Measurements from ENCODE around the gene FOS. TPM values are rescaled to one million over a fixed set of nuclear protein-coding genes. Genes with fewer than 3 reads are reported as not detected.

Gene FOS
- total and polyA plus RNA-seq, 7 donors, result 108 to 1,048 (median 374) TPM

DNA sequence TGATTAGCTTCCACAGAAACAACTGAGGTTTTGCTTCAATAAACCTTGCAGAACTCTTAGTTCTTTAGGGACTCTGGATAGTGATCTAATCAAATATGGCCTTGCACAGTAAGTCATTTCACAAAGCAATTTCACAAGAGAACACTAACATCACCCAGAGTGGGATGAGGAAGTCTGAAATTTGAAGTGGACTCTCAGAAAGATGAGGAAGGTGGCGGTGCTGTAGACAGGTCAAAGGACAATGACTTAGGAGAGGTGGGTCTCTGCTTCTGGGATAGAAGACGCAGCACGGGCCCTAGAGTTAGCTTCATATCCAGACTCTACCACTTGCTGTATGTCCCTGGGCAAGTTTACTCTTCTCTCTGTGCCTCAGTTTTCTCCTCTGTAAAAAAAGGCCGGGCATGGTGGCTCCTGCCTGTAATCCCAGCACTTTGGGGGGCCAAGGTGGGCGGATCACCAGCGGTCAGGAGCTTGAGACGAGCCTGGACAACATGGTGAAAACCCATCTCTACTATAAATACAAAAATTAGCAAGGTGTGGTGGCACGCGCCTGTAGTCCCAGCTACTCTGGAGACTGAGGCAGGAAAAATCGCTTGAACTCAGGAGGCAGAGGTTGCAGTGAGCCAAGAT lies 18.9 kb downstream of the FOS start:
- H3K27me3 ChIP-seq, result no peaks in the 10 kb centered on the region
- H3K4me3 ChIP-seq, result no peak overlapping the region
- peaks cover 0 to 31% (median 21%) of the 10 kb centered on the region in 4 donors for H3K4me1 ChIP-seq
- peak; percentile 67 for DNase-seq
- no peaks in the 10 kb centered on the region for H3K9me3 ChIP-seq
- WGBS, 2 donors, result 94 to 95% methylated on average over 10 of the region's 10 CpGs
- H3K36me3 ChIP-seq, result no peaks in the 10 kb centered on the region
- intact Hi-C loops (cut with DNase I), result no loop called here
- peak overlapping the region in 3 of 4 donors; percentile 91 to 96 (median 95) for H3K27ac ChIP-seq
- TF ChIP-seq EP300 (IDR thresholded peaks at IDR 0.05) (no peak), POLR2AphosphoS5 (IDR thresholded peaks at IDR 0.05) (peak in 2 of 4 donors; percentile 7 to 20), POLR2A (IDR thresholded peaks at IDR 0.05) (no peak)
- TF ChIP-seq, protein P1, sequence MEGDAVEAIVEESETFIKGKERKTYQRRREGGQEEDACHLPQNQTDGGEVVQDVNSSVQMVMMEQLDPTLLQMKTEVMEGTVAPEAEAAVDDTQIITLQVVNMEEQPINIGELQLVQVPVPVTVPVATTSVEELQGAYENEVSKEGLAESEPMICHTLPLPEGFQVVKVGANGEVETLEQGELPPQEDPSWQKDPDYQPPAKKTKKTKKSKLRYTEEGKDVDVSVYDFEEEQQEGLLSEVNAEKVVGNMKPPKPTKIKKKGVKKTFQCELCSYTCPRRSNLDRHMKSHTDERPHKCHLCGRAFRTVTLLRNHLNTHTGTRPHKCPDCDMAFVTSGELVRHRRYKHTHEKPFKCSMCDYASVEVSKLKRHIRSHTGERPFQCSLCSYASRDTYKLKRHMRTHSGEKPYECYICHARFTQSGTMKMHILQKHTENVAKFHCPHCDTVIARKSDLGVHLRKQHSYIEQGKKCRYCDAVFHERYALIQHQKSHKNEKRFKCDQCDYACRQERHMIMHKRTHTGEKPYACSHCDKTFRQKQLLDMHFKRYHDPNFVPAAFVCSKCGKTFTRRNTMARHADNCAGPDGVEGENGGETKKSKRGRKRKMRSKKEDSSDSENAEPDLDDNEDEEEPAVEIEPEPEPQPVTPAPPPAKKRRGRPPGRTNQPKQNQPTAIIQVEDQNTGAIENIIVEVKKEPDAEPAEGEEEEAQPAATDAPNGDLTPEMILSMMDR (IDR thresholded peaks at IDR 0.05), result no peak

DNA sequence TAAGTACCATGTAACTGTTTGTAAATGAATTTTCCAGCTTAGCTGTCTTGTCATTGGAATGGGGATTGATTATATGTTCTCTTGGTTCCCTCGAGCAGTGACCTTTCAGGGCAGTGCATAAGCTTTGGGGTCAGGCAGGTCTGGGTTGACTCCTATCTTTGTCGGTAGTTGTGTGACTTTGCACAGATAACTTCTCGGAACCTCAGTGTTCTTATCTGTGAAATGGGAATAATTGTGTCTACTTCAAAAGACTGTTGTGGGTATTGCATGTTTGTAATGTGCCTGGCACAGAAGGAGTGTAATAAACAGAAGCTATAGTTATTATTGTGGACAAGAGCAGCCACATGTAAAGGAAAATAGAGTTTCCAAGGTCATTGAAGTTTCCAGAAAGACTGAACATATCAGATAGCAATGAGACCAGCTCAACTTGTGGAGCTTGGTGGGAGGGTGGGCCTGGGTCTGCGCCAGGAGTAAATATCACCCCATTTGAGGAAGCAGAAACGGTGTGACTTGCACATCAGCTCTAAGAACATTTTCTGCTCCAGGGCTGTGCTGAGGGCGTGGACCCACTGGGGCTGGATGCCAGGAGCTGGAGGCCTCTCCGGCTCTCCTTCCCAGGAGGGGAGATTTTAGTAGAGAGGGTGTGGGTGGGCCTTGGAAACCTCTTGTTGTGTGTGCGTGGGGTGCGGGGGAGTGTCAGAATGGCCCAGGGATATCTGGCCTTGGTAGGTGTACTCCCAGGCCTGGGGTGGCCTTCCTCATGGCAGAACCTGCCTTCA lies 19.7 kb downstream of the FOS start:
- H3K27me3 ChIP-seq, result no peaks in the 10 kb centered on the region
- H3K4me3 ChIP-seq, result no peak overlapping the region
- intact Hi-C loops (cut with DNase I), result no loop called here
- H3K4me1 ChIP-seq, result peaks cover 0 to 29% (median 22%) of the 10 kb centered on the region in 4 donors
- H3K27ac ChIP-seq, result peak overlapping the region; percentile 40 to 91 (median 61)
- peak; percentile 88 for DNase-seq
- no peaks in the 10 kb centered on the region for H3K36me3 ChIP-seq
- TF ChIP-seq, protein P1 (IDR thresholded peaks at IDR 0.05), result no peak
- TF ChIP-seq EP300 (IDR thresholded peaks at IDR 0.05) (no peak), POLR2AphosphoS5 (IDR thresholded peaks at IDR 0.05) (no peak), POLR2A (IDR thresholded peaks at IDR 0.05) (no peak)
- H3K9me3 ChIP-seq, result no peaks in the 10 kb centered on the region
- WGBS, 2 donors, result 45 to 70% methylated on average over 9 of the region's 9 CpGs

DNA sequence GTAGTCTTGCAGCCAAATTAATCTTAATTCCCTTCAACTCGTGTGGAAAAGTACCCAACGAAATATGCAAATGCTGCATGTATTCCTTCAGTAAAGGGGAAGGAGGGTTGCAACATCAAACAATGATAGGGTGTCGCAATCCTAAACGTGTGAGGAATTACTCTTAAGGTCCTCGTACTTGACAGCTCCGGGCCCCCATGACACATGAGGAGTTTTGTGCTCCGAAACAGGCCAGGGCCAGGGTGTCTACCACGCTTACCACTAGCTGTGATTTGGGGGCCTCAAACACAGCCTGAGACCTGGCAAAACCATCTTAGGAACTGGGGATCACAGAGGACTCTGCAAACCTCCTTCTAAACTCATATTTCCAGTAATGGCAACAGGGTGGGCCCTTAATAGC lies 20.4 kb downstream of the FOS start:
- H3K36me3 ChIP-seq, result no peaks in the 10 kb centered on the region
- DNase-seq, result peak; percentile 88
- peak overlapping the region; percentile 40 to 91 (median 61) for H3K27ac ChIP-seq
- WGBS, 2 donors, result 63 to 66% methylated on average over 8 of the region's 8 CpGs
- no peak overlapping the region for H3K4me3 ChIP-seq
- H3K27me3 ChIP-seq, result no peaks in the 10 kb centered on the region
- intact Hi-C loops (cut with DNase I), result no loop called here
- H3K9me3 ChIP-seq, result no peaks in the 10 kb centered on the region
- peaks cover 0 to 24% (median 22%) of the 10 kb centered on the region in 4 donors for H3K4me1 ChIP-seq
- TF ChIP-seq EP300 (IDR thresholded peaks at IDR 0.05) (peak in 2 of 4 donors; percentile 17 to 30), POLR2AphosphoS5 (IDR thresholded peaks at IDR 0.05) (peak in 3 of 4 donors; percentile 43 to 62 (median 56)), POLR2A (IDR thresholded peaks at IDR 0.05) (no peak)
- TF ChIP-seq, protein P1 (IDR thresholded peaks at IDR 0.05), result no peak

DNA sequence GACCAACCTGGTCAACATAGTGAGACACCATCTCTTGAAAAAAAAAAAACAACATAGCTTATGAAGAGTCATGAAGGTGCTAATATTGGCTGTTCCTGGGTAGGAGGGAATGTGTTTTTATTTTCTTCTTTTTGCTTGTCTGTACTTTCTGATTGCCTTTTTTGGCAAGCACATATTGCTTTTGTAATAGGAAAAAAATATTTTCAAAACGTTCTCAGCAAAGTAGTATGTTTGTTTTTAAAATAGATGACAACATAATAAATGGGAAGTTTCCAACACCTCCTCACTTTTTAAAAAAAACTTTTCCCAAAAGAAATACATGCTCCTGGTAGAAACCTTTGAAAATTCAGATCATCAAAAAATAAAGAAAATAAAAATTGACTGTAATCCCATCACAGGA lies 20.9 kb downstream of the FOS start:
- Histone ChIP-seq H3K4me1 (peaks cover 0 to 21% (median 20%) of the 10 kb centered on the region in 4 donors), H3K4me3 (no peak overlapping the region), H3K9me3 (no peaks in the 10 kb centered on the region), H3K36me3 (no peaks in the 10 kb centered on the region), H3K27ac (peak overlapping the region; percentile 27 to 91 (median 61)), H3K27me3 (no peaks in the 10 kb centered on the region)
- TF ChIP-seq POLR2A (IDR thresholded peaks at IDR 0.05), result no peak
- TF ChIP-seq EP300 (IDR thresholded peaks at IDR 0.05), result no peak
- TF ChIP-seq, protein P1 (IDR thresholded peaks at IDR 0.05), result no peak
- TF ChIP-seq POLR2AphosphoS5 (IDR thresholded peaks at IDR 0.05), result no peak
- intact Hi-C loops (cut with DNase I), result no loop called here
- DNase-seq, result no peak
- WGBS, 2 donors, result 34 to 38% methylated on average over 1 of the region's 1 CpG

All from sigmoid colon (tissue), 7 donors.